ENCODE measurements around the gene CXXC4. TPM values are rescaled to one million over a fixed set of nuclear protein-coding genes. Genes with fewer than 3 reads are reported as not detected.

CXXC4 gene
- total RNA-seq, 1 donor from 2014 or later: not detected

DNA sequence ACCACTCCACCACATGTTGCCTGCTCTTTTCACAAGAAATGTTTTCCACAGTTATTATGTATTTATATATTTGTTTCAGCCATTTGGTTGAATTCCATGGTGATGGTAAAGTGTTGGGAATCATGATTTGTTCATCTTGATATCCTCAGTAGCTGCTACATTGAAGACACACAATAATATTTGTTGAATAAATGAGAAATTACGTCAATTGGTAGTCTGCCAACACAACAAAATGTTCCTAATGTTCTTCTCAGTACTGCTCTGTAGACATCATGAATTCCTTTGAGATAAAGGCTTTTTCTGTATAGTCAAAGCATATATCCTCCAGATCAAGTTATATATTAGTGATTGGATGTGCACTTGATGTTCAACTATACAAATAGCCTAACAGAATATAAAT is 29.5 kb downstream of the CXXC4 start:
- TF ChIP-seq, protein P1, sequence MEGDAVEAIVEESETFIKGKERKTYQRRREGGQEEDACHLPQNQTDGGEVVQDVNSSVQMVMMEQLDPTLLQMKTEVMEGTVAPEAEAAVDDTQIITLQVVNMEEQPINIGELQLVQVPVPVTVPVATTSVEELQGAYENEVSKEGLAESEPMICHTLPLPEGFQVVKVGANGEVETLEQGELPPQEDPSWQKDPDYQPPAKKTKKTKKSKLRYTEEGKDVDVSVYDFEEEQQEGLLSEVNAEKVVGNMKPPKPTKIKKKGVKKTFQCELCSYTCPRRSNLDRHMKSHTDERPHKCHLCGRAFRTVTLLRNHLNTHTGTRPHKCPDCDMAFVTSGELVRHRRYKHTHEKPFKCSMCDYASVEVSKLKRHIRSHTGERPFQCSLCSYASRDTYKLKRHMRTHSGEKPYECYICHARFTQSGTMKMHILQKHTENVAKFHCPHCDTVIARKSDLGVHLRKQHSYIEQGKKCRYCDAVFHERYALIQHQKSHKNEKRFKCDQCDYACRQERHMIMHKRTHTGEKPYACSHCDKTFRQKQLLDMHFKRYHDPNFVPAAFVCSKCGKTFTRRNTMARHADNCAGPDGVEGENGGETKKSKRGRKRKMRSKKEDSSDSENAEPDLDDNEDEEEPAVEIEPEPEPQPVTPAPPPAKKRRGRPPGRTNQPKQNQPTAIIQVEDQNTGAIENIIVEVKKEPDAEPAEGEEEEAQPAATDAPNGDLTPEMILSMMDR (IDR thresholded peaks at IDR 0.05): no peak
- H3K4me3 Mint-ChIP-seq: no peak overlapping the region
- H3K27ac Mint-ChIP-seq: no peak overlapping the region
- peaks cover 2% of the 10 kb centered on the region for H3K27me3 Mint-ChIP-seq
- ChIA-PET POLR2A (no interaction called here), CTCF (no interaction called here)
- no peaks in the 10 kb centered on the region for H3K36me3 Mint-ChIP-seq (ENCODE audit: low read depth)
- H3K4me1 Mint-ChIP-seq: no peaks in the 10 kb centered on the region
- no peak for DNase-seq
- no peaks in the 10 kb centered on the region for H3K9me3 Mint-ChIP-seq
- no peak for ATAC-seq (ENCODE audit: low read depth)
- intact Hi-C loops (cut with micrococcal nuclease): no loop called here

DNA sequence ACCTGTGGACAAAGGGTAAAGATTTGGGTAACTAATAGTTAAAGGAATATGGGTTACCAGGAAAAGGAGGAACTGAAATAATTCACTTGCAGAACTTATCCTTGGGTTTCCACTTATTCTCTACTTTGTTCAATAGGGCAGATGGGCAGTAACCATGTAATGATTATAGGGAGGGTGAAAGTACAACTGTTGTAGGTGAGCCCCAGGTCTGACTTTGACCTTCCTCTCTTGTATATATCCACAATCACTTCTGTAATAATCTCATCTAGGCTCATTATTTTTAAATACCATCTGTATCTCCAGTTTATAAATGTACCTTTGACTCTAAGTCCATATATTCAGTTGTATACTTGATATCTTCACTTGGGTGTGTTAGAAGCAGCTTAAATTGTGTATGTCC is 32.1 kb downstream of the CXXC4 start:
- H3K36me3 Mint-ChIP-seq (ENCODE audit: low read depth): no peaks in the 10 kb centered on the region
- TF ChIP-seq, protein P1 (IDR thresholded peaks at IDR 0.05): no peak
- intact Hi-C loops (cut with micrococcal nuclease): no loop called here
- H3K9me3 Mint-ChIP-seq: peaks cover 2% of the 10 kb centered on the region
- H3K4me3 Mint-ChIP-seq: no peak overlapping the region
- H3K27ac Mint-ChIP-seq: no peak overlapping the region
- H3K27me3 Mint-ChIP-seq: peaks cover 2% of the 10 kb centered on the region
- ChIA-PET POLR2A (no interaction called here), CTCF (no interaction called here)
- no peaks in the 10 kb centered on the region for H3K4me1 Mint-ChIP-seq
- DNase-seq: no peak
- no peak for ATAC-seq (ENCODE audit: low read depth)

DNA sequence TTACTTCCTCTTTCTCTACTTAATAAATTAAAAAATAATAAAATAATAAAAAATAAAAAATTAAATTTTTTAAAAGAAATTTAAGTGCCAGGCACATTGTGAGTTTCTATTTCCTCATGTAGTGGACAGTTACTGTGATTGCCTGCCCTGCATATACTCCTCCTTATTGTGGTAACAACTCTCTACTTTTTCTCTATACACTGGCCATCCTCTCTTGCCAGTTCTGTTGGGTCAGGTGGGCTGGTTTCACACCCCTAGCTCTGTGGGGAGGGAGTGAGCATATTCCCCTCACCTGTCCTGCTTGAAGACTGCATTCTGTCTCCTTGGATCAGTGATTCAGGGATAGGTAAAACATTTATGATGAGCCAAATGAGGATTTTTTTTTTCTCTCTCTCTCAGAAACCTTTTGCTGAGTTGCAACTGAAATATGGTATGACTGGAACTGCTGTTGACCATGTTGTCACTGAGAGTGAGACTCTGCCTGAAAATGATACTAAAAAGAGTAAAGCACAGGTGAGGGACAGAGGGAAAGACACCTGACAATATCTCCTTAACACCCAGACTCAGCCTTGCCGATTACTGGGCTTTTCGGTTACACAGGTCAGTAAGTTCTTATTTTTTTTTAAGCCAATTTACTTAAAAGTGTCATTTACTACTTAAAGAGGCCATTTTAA is 37.2 kb downstream of the CXXC4 start:
- H3K27ac Mint-ChIP-seq: no peak overlapping the region
- ChIA-PET POLR2A (no interaction called here), CTCF (no interaction called here)
- H3K27me3 Mint-ChIP-seq: no peaks in the 10 kb centered on the region
- no peak for DNase-seq
- intact Hi-C loops (cut with micrococcal nuclease): no loop called here
- H3K9me3 Mint-ChIP-seq: peaks cover 2% of the 10 kb centered on the region
- no peaks in the 10 kb centered on the region for H3K36me3 Mint-ChIP-seq (ENCODE audit: low read depth)
- H3K4me1 Mint-ChIP-seq: no peaks in the 10 kb centered on the region
- H3K4me3 Mint-ChIP-seq: no peak overlapping the region
- TF ChIP-seq, protein P1 (IDR thresholded peaks at IDR 0.05): no peak
- no peak for ATAC-seq (ENCODE audit: low read depth)

DNA sequence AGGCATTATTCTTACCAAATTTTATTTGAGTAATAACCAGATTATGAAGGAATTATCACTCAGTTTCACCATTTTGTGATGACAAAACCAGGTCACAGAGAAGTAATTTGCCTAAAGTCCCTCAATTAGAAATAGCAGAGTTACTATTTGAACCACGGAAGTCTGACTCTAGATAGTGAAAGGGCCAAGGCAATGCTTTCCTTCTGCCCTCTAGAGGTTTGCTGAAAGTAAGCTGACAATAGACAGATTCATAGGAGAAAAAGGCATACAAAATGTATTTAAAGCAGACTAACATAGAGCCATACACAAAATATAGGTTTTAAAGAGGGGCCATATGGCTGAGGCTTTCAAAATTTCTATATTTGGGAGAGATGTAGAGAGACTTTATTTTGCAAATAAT is 43.1 kb downstream of the CXXC4 start:
- ATAC-seq (ENCODE audit: low read depth) (no peak), DNase-seq (no peak)
- Mint-ChIP-seq H3K4me3 (no peak overlapping the region), H3K4me1 (no peaks in the 10 kb centered on the region), H3K9me3 (no peaks in the 10 kb centered on the region), H3K27me3 (no peaks in the 10 kb centered on the region), H3K27ac (no peak overlapping the region), H3K36me3 (ENCODE audit: low read depth) (no peaks in the 10 kb centered on the region)
- intact Hi-C loops (cut with micrococcal nuclease): no loop called here
- TF ChIP-seq, protein P1 (IDR thresholded peaks at IDR 0.05): no peak
- ChIA-PET POLR2A (no interaction called here), CTCF (no interaction called here)

DNA sequence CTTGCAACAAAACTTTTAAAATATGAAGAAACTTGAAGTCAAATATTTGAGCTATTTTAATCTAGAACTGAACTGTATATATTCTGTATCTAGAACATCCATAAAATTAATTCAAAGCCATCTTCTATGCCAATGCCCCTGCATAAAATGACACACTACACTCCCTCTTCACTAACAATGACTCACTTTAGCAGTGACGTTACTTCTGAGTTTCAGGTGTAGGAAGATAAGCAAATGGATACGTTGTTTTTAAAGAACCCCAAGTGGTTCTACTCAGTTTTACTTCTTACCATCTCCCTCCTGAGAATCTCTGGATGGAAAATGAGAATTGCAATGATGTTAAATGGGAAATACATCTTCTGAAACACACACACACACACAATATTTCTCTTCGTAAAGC is 45.2 kb downstream of the CXXC4 start:
- DNase-seq (no peak), ATAC-seq (ENCODE audit: low read depth) (no peak)
- H3K27ac Mint-ChIP-seq: no peak overlapping the region
- H3K4me1 Mint-ChIP-seq: no peaks in the 10 kb centered on the region
- intact Hi-C loops (cut with micrococcal nuclease): no loop called here
- H3K4me3 Mint-ChIP-seq: no peak overlapping the region
- POLR2A ChIA-PET: no interaction called here
- CTCF ChIA-PET: no interaction called here
- no peaks in the 10 kb centered on the region for H3K9me3 Mint-ChIP-seq
- H3K36me3 Mint-ChIP-seq (ENCODE audit: low read depth): no peaks in the 10 kb centered on the region
- TF ChIP-seq, protein P1 (IDR thresholded peaks at IDR 0.05): no peak
- H3K27me3 Mint-ChIP-seq: no peaks in the 10 kb centered on the region
